Measurements from ENCODE around the gene DCTD.

- TF ChIP-seq EZH2 (IDR thresholded peaks at IDR 0.05; ENCODE audit: insufficient read depth, poor library complexity, severe bottlenecking): no peak
- no peak for TF ChIP-seq EZH2phosphoT487 (IDR thresholded peaks at IDR 0.05; ENCODE audit: insufficient read depth, low read depth)
Measured at GRCh38 chr4:182840108-182840507, 77.1 kb downstream of the DCTD start.
